HEK293 (cell line): Measurements from ENCODE around the gene EXOC3.

Experiments used
- CTCF ChIA-PET: fragments of 350-600 bp; formaldehyde crosslinking; extraction: SDS; loops from one replicate; lab custom pipeline; 2021; ENCODE audit warnings: antibody characterized with exemption; lab: Yijun Ruan, JAX
- POLR2A ChIA-PET: fragments of 300-600 bp; formaldehyde crosslinking; extraction: SDS; loops from one replicate; lab custom pipeline; 2020; ENCODE audit warnings: antibody characterized with exemption, inconsistent platforms; lab: Yijun Ruan, JAX
- H3K27ac ChIP-seq: fragments of 200-500 bp; sonication (Bioruptor generic); 2 replicates; pipeline ENCODE4 v1.5.1; 2014; ENCODE audit warnings: low read depth, low read length, control low read depth, inconsistent platforms; ENCODE audit errors: extremely low read depth
- H3K36me3 ChIP-seq, 2 experiments: fragments of 200-500 bp in 1 of 2; sonication (Bioruptor generic) in 1 of 2; 1 replicate in 1 of 2; 2 replicates in 1 of 2; pipeline ENCODE4 v1.5.1; 2014 to 2017; ENCODE audit warnings: inconsistent platforms in 2 of 2, low read length in 2 of 2; ENCODE audit not compliant: control insufficient read depth in 2 of 2, insufficient read depth in 1 of 2
- H3K4me1 ChIP-seq: fragments of 200-500 bp; sonication (Bioruptor generic); 2 replicates; pipeline ENCODE4 v1.5.1; 2014; ENCODE audit warnings: mild to moderate bottlenecking, low read length, inconsistent platforms; ENCODE audit not compliant: control insufficient read depth, insufficient read depth
- H3K4me3 ChIP-seq: 2 replicates; pipeline ENCODE4 v1.5.1; 2011; ENCODE audit warnings: low read depth, mild to moderate bottlenecking, control low read depth, low read length, moderate library complexity
- H3K9me3 ChIP-seq: fragments of 200-500 bp; sonication (Bioruptor generic); 2 replicates; pipeline ENCODE4 v1.5.1; 2014; ENCODE audit warnings: low read depth, low read length, inconsistent platforms; ENCODE audit not compliant: control insufficient read depth, insufficient read depth
- EGR2 ChIP-seq: fragments of 450-650 bp; formaldehyde crosslinking; IDR thresholded peaks from 2 replicates; pipeline ENCODE4 v1.5.1; 2016; ENCODE audit warnings: low read depth, missing biosample characterization, missing genetic modification characterization
- FEZF1 ChIP-seq: fragments of 450-650 bp; formaldehyde crosslinking; IDR thresholded peaks from 2 replicates; pipeline ENCODE4 v1.5.1; 2016; ENCODE audit warnings: missing biosample characterization, missing genetic modification characterization
- GFI1B ChIP-seq: fragments of 450-650 bp; formaldehyde crosslinking; IDR thresholded peaks from 2 replicates; pipeline ENCODE4 v1.5.1; 2016; ENCODE audit warnings: missing biosample characterization, missing genetic modification characterization
- SP7 ChIP-seq: fragments of 450-650 bp; formaldehyde crosslinking; IDR thresholded peaks from 2 replicates; pipeline ENCODE4 v1.5.1; 2016; ENCODE audit warnings: missing biosample characterization, missing genetic modification characterization
- ZBTB20 ChIP-seq: fragments of 450-650 bp; formaldehyde crosslinking; IDR thresholded peaks from 2 replicates; pipeline ENCODE4 v1.5.1; 2016; ENCODE audit warnings: missing biosample characterization, missing genetic modification characterization
- ZFHX2 ChIP-seq: fragments of 450-650 bp; formaldehyde crosslinking; conservative IDR thresholded peaks from 2 replicates; pipeline ENCODE4 v1.5.1; 2016; ENCODE audit warnings: missing biosample characterization, missing genetic modification characterization
- ZIC2 ChIP-seq: fragments of 450-650 bp; formaldehyde crosslinking; IDR thresholded peaks from 2 replicates; pipeline ENCODE4 v1.5.1; 2016; ENCODE audit warnings: missing biosample characterization, missing genetic modification characterization
- ZNF223 ChIP-seq: fragments of 450-650 bp; formaldehyde crosslinking; IDR thresholded peaks from 2 replicates; pipeline ENCODE4 v1.5.1; 2016; ENCODE audit warnings: missing biosample characterization, missing genetic modification characterization
- ZNF292 ChIP-seq: fragments of 450-650 bp; formaldehyde crosslinking; IDR thresholded peaks from 2 replicates; pipeline ENCODE4 v1.5.1; 2016; ENCODE audit warnings: low read depth, missing biosample characterization, missing genetic modification characterization, borderline replicate concordance
- ZNF48 ChIP-seq: fragments of 450-650 bp; formaldehyde crosslinking; IDR thresholded peaks from 2 replicates; pipeline ENCODE4 v1.5.1; 2016; ENCODE audit warnings: missing biosample characterization, missing genetic modification characterization
- ZNF600 ChIP-seq: fragments of 450-650 bp; formaldehyde crosslinking; IDR thresholded peaks from 2 replicates; pipeline ENCODE4 v1.5.1; 2016; ENCODE audit warnings: missing biosample characterization, missing genetic modification characterization
- TF ChIP-seq, protein P1 (sequence below): fragments of 450-650 bp; formaldehyde crosslinking; IDR thresholded peaks from 2 replicates; pipeline ENCODE4 v1.5.1; 2016; ENCODE audit warnings: missing biosample characterization, missing genetic modification characterization
- TF ChIP-seq, protein P2 (sequence below): fragments of 450-650 bp; formaldehyde crosslinking; IDR thresholded peaks from 2 replicates; pipeline ENCODE4 v1.5.1; 2016; ENCODE audit warnings: missing biosample characterization, missing genetic modification characterization
- TF ChIP-seq, protein P3 (sequence below): fragments of 450-650 bp; formaldehyde crosslinking; IDR thresholded peaks from 2 replicates; pipeline ENCODE4 v1.5.1; 2016; ENCODE audit warnings: missing biosample characterization, missing genetic modification characterization, borderline replicate concordance
- TF ChIP-seq, protein P4 (sequence below): fragments of 450-650 bp; formaldehyde crosslinking; IDR thresholded peaks from 2 replicates; pipeline ENCODE4 v1.5.1; 2016; ENCODE audit warnings: missing biosample characterization, missing genetic modification characterization
- TF ChIP-seq, protein P5 (sequence below): fragments of 450-650 bp; formaldehyde crosslinking; IDR thresholded peaks from 2 replicates; pipeline ENCODE4 v1.5.1; 2016; ENCODE audit warnings: missing biosample characterization, missing genetic modification characterization
- TF ChIP-seq, protein P6 (sequence below): fragments of 450-650 bp; formaldehyde crosslinking; IDR thresholded peaks from 2 replicates; pipeline ENCODE4 v1.5.1; 2016; ENCODE audit warnings: missing biosample characterization, missing genetic modification characterization

EXOC3 gene

DNA sequence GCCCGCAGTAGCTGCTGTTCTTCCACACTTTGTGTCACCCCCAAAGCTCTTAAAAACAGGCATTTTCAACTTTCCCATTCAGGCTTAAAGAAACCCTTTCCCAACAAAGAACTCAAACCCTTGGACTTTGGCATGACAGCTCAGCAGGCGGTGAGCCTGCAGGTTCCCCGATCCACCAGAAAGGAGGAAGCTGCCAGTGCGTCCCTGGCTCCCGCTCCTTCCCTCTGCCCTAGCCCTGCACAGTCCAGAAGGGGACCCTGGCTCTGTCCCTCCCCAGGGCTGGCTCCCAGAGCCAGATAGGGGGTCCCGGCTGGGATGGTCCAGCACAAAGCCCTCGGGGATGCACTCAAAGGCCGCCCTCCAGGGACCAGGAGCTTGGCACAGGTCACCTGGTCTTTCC is 71.7 kb downstream of the EXOC3 start:
- CTCF ChIA-PET = no interaction called here
- no peaks in the 10 kb centered on the region for H3K36me3 ChIP-seq
- no peaks in the 10 kb centered on the region for H3K4me1 ChIP-seq
- TF ChIP-seq, protein P1, sequence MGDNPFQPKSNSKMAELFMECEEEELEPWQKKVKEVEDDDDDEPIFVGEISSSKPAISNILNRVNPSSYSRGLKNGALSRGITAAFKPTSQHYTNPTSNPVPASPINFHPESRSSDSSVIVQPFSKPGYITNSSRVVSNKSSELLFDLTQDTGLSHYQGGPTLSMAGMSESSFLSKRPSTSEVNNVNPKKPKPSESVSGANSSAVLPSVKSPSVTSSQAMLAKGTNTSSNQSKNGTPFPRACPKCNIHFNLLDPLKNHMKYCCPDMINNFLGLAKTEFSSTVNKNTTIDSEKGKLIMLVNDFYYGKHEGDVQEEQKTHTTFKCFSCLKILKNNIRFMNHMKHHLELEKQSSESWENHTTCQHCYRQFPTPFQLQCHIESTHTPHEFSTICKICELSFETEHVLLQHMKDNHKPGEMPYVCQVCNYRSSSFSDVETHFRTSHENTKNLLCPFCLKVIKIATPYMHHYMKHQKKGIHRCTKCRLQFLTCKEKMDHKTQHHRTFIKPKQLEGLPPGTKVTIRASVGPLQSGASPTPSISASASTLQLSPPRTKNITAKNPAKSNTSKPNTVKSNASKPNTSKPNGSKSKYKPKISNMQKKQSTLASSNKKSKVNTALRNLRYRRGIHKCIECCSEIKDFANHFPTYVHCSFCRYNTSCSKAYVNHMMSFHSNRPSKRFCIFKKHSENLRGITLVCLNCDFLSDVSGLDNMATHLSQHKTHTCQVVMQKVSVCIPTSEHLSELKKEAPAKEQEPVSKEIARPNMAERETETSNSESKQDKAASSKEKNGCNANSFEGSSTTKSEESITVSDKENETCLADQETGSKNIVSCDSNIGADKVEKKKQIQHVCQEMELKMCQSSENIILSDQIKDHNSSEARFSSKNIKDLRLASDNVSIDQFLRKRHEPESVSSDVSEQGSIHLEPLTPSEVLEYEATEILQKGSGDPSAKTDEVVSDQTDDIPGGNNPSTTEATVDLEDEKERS = no peak
- TF ChIP-seq ZNF223 (tag by site-specific recombination) (no peak), ZBTB20 (tag by site-specific recombination) (no peak), ZNF292 (no peak), GFI1B (tag by site-specific recombination) (no peak)
- TF ChIP-seq, protein P2, sequence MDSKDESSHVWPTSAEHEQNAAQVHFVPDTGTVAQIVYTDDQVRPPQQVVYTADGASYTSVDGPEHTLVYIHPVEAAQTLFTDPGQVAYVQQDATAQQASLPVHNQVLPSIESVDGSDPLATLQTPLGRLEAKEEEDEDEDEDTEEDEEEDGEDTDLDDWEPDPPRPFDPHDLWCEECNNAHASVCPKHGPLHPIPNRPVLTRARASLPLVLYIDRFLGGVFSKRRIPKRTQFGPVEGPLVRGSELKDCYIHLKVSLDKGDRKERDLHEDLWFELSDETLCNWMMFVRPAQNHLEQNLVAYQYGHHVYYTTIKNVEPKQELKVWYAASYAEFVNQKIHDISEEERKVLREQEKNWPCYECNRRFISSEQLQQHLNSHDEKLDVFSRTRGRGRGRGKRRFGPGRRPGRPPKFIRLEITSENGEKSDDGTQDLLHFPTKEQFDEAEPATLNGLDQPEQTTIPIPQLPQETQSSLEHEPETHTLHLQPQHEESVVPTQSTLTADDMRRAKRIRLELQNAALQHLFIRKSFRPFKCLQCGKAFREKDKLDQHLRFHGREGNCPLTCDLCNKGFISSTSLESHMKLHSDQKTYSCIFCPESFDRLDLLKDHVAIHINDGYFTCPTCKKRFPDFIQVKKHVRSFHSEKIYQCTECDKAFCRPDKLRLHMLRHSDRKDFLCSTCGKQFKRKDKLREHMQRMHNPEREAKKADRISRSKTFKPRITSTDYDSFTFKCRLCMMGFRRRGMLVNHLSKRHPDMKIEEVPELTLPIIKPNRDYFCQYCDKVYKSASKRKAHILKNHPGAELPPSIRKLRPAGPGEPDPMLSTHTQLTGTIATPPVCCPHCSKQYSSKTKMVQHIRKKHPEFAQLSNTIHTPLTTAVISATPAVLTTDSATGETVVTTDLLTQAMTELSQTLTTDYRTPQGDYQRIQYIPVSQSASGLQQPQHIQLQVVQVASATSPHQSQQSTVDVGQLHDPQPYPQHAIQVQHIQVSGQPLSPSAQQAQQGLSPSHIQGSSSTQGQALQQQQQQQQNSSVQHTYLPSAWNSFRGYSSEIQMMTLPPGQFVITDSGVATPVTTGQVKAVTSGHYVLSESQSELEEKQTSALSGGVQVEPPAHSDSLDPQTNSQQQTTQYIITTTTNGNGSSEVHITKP (tag by site-specific recombination) = no peak
- TF ChIP-seq, protein P3, sequence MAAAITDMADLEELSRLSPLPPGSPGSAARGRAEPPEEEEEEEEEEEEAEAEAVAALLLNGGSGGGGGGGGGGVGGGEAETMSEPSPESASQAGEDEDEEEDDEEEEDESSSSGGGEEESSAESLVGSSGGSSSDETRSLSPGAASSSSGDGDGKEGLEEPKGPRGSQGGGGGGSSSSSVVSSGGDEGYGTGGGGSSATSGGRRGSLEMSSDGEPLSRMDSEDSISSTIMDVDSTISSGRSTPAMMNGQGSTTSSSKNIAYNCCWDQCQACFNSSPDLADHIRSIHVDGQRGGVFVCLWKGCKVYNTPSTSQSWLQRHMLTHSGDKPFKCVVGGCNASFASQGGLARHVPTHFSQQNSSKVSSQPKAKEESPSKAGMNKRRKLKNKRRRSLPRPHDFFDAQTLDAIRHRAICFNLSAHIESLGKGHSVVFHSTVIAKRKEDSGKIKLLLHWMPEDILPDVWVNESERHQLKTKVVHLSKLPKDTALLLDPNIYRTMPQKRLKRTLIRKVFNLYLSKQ (tag by site-specific recombination) = no peak
- no peak overlapping the region for H3K4me3 ChIP-seq
- H3K9me3 ChIP-seq = no peaks in the 10 kb centered on the region
- no peak overlapping the region for H3K27ac ChIP-seq
- POLR2A ChIA-PET = no interaction called here

DNA sequence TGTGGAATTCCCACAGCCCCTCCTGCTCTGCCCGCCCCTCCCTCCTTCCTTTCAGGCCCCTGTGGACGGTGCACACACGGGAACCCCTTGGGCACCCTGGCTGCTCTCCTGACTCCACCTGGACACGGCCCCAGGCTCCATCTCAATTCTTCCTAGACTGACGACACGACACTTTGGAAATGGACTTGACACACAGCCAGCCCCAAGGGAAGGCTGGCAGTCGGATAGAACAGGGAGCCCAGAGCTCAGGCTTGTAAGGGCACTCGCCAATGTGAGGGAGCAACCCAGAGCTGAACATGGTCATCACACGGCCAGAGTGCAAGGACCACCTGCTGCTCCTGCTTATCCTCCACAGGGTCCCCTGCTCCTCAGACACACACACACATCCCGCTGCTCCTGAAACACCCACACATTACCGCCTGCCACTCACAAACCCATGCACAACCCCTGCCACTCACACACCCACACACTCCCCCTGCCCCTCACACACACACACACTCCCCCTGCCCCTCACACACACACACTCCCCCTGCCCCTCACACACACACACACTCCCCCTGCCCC is 72.4 kb downstream of the EXOC3 start:
- ChIA-PET CTCF (interaction anchor here (0.7 kb wide), 1 partner anchor 401 kb away, joined by 3 read pairs; no protein-coding TSS in a partner anchor), POLR2A (no interaction called here)
- no peak for TF ChIP-seq ZNF48 (tag by site-specific recombination)
- peak; percentile 61 for TF ChIP-seq ZIC2 (tag by site-specific recombination)
- no peak for TF ChIP-seq FEZF1 (tag by site-specific recombination)
- TF ChIP-seq, protein P4, sequence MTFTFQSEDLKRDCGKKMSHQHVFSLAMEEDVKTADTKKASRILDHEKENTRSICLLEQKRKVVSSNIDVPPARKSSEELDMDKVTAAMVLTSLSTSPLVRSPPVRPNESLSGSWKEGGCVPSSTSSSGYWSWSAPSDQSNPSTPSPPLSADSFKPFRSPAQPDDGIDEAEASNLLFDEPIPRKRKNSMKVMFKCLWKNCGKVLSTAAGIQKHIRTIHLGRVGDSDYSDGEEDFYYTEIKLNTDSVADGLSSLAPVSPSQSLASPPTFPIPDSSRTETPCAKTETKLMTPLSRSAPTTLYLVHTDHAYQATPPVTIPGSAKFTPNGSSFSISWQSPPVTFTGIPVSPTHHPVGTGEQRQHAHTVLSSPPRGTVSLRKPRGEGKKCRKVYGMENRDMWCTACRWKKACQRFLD (tag by site-specific recombination) = no peak
- TF ChIP-seq SP7 (tag by site-specific recombination) = no peak
- peak; percentile 62; the same call in 1 of the 2 replicates for TF ChIP-seq EGR2 (tag by site-specific recombination)
- peak; percentile 82 for TF ChIP-seq ZFHX2 (tag by site-specific recombination)
- TF ChIP-seq, protein P5, sequence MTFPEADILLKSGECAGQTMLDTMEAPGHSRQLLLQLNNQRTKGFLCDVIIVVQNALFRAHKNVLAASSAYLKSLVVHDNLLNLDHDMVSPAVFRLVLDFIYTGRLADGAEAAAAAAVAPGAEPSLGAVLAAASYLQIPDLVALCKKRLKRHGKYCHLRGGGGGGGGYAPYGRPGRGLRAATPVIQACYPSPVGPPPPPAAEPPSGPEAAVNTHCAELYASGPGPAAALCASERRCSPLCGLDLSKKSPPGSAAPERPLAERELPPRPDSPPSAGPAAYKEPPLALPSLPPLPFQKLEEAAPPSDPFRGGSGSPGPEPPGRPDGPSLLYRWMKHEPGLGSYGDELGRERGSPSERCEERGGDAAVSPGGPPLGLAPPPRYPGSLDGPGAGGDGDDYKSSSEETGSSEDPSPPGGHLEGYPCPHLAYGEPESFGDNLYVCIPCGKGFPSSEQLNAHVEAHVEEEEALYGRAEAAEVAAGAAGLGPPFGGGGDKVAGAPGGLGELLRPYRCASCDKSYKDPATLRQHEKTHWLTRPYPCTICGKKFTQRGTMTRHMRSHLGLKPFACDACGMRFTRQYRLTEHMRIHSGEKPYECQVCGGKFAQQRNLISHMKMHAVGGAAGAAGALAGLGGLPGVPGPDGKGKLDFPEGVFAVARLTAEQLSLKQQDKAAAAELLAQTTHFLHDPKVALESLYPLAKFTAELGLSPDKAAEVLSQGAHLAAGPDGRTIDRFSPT (tag by site-specific recombination) = no peak
- 0 out of 2 replicates have a peak, but pooled peaks have one; percentile 18 for TF ChIP-seq ZNF600 (tag by site-specific recombination)
- TF ChIP-seq, protein P6, sequence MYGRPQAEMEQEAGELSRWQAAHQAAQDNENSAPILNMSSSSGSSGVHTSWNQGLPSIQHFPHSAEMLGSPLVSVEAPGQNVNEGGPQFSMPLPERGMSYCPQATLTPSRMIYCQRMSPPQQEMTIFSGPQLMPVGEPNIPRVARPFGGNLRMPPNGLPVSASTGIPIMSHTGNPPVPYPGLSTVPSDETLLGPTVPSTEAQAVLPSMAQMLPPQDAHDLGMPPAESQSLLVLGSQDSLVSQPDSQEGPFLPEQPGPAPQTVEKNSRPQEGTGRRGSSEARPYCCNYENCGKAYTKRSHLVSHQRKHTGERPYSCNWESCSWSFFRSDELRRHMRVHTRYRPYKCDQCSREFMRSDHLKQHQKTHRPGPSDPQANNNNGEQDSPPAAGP (tag by site-specific recombination) = no peak
- H3K27ac ChIP-seq = no peak overlapping the region
- no peaks in the 10 kb centered on the region for H3K9me3 ChIP-seq
- H3K4me1 ChIP-seq = no peaks in the 10 kb centered on the region
- H3K36me3 ChIP-seq = no peaks in the 10 kb centered on the region
- no peak overlapping the region for H3K4me3 ChIP-seq
